ENCODE measurements around the gene ANXA2R.
"Not testable (repeated sequence)": the region's sequence is repeated elsewhere in the genome, so short reads cannot be mapped to it uniquely, and the experiment has no call there.

ANXA2R gene, protein sequence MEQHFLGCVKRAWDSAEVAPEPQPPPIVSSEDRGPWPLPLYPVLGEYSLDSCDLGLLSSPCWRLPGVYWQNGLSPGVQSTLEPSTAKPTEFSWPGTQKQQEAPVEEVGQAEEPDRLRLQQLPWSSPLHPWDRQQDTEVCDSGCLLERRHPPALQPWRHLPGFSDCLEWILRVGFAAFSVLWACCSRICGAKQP

DNA sequence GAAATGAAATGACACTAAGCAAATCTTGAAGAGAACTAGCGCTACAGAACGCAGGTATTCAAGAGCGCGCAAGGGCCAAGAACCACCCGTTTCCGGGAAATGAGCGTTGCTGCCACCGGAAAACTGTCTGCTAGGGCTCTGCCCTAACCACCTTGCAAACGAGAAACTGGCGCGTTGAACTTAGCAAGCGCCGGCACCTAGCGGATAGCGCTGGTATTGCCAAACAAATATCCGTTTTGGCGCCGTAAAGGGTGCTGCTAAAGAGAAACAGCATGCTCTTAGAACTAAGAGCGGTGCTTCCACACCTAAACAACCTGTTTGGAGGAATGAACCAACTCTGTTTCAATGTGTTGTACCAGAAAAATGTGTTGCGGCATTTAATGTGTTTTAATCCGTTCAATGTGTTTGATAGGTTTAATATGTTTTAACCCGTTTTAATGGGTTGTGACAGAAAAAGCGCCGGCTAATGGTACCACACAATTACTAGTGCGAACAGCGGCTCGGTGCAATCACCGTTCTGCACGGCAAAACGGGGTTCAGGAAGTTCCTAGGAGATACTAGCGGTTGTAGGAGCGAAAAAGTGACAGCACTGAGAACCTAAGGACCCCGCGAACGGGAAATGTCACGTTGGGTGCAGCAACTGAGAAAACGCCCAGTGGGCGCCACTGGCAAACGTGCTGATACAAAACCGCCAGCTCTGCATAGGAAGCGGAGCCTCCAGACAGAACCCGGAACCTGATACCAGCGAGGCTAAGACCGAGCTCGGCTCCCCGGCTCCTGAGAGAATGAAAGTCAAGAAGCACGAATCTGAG, at the start of gene ANXA2R:
Gene ANXA2R (minus strand): TSS at position 33 of the 812 bp plus-strand sequence. CDS start 273 bp downstream, outside the sequence.
- peak; percentile 70 for DNase-seq

- DNase-seq, result not testable (repeated sequence)
These were observed 46.2 kb upstream of the ANXA2R start for GRCh38 chr5:43086118-43086908.

GRCh38 chr5:43085453-43085852, 45.3 kb upstream of the ANXA2R start:
- DNase-seq, result no peak

GRCh38 chr5:43084468-43084867, 44.3 kb upstream of the ANXA2R start:
- DNase-seq, result not testable (repeated sequence)

- DNase-seq, result not testable (repeated sequence)
These were observed 41.2 kb upstream of the ANXA2R start for GRCh38 chr5:43081345-43081744.

- DNase-seq, result no peak
These were observed 38.8 kb upstream of the ANXA2R start for GRCh38 chr5:43078956-43079355.

DNA sequence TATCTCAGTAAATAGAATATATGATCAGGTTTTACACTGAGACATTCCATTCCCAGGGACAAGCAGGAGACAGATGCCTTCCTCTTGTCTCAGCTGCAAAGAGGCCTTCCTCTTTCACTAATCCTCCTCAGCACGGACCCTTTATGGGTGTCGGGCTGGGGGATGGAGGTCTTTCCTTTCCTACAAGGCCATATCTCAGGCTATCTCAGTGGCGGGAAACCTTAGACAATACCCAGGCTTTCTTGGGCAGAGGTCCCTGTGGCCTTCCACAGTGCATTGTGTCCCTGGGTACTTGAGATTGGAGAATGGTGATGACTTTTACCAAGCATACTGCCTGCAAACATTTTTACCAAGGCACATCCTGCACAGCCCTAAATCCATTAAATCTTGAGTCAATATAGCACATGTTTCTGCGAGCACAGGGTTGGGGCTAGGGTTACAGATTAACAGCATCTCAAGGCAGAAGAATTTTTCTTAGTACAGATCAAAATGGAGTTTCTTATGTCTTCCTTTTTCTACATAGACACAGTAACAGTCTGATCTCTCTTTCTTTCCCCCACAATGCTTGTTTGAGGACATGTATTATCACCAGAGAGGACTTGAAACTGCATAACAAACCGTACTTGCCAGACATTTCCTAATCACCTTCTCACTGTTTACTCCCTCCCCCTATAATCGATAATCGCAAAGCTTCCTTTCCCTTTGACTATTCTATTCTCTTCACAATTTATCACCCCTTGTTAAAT, 37.5 kb upstream of the ANXA2R start:
- not testable (repeated sequence) for DNase-seq

DNA sequence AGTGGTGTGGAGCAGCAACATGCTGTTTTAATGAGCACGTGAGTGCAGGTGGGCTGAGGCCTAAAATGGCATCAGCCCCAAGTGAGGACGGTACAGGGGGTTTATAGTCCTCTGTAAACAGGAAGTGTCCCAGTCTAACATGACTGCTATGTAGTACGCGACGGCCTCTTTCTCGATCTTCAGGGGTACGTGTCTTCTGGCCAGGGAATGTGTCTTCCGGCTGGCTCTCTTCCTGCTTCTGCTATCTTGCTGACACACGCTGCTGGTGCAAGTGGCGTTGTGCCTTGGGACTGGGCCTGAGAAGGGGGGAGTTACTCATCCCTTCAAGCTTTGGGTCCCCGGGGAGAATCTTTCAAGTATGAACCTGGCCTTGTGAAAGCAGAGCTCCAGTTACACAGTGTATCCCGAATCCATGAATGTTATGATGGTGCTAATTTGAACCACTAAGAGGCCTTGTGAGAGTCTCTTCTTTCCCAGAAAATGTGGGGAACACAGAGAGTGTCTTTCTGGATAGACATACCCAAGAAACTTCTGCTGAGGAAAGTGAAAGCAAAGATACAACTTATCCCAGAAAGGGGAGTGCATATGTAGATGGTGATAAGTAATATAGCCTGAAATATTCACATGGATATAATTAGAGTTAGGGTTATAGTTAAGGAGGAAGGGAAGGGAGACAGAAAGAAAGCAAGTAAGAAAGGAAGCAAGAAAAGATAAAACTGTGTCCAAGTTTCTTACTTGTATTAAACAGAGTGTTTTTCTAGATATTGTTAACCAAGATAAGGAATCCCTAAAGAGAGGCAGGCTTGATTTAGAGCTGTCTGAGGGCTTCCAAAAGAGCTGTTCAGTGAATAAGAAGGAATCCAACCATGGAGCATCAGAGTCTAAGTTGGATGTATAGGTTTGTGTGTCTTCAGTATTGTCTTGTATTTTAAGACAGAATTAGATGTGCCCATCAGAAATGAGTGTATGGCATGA, 35.5 kb upstream of the ANXA2R start:
- no peak for DNase-seq

DNA sequence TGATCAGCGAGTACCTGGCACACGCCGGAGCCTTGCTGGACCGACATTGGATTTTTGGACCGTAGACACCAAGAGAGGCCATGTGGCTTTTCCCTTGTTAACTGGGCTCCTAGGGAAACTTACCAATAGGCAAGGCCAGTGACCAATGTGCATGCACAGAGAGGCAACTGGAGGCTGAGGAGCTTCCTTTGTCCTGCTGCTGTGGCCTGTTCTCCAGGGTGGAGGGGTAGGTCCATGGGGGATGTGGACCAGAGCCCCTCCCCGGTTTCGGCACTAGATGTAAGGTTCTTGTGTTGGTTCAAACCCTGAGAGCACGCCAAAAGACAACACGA, 34.8 kb upstream of the ANXA2R start:
- no peak for DNase-seq

- DNase-seq, result no peak
These were observed 33.8 kb upstream of the ANXA2R start for GRCh38 chr5:43073597-43074546.

DNA sequence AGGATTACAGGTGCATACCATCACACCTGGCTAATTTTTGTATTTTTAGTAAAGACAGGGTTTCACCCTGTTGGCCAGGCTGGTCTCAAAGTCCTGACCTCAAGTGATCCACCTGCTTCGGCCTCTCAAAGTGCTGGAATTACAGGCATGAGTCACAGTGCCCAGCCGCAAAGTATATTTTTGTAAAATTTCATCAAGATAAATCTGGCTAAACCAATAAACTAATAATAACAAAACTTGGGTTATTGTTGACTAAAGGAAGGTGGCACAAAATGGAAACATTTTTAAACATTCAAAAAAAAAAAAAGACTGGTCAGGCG, 29.2 kb upstream of the ANXA2R start:
- not testable (repeated sequence) for DNase-seq

DNA sequence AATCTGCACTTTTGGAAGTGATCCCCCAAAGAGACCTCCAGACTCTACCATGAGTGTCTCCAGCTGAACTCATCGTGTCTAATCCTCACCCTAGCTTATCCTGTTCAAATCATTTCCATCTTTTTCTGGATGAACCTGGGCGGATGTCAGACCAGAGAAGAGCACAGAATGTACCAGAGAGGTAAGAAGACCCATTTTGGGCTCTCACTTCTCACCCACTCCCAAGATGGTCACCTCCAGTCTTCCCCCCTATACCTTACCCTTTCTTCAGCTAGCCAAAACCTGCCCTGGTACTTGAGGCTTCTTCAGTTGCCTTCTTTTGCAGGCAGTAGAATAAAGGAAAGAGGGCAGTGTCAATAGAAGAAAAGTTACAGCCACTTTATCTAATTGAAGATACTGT, 27.9 kb upstream of the ANXA2R start:
- no peak for DNase-seq

DNA sequence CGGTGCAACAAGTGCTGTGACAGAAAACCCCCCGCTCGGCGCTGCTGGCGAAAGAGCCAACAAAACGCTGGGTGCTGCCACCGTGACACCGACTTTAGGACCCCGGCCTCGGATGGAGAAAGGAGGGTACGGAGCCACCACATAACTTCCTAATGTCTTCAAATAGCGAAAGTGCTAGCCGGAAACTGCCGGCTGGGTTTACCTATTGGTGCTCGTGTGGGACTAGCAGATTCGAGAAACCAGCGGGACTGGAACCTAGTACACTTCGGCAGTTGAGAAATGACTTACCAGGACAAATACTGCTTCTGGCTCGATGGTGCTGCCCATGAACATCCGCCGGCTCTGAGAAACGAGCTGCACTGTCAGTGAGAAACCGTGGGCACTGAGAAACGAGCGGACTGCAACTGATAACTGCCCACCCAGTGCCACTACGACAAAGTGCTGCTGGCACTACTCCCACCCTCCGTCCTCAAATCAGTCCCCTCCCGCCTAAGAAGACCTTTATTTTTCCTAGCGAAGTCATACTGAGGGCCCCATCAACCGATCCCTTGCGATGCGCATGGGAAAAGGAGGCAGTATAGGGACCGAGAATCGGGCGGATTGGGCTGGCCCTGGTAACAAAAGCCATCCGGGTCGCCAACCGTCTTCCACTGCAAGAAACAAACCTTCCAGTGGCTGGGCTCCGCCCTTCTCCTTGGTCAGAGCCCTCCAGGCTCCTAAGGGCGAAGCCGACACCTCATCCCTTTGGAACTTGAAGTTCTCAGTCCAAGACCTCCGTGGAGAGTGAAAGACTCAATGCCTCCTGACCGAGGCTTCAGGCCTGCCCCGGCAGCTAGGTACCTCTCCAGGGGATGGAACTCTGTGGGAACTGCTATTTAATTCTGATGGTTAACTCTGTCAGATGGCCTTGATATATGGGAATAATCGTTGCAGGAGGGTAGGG, 27.0 kb upstream of the ANXA2R start:
- DNase-seq, result peak; percentile 50

DNA sequence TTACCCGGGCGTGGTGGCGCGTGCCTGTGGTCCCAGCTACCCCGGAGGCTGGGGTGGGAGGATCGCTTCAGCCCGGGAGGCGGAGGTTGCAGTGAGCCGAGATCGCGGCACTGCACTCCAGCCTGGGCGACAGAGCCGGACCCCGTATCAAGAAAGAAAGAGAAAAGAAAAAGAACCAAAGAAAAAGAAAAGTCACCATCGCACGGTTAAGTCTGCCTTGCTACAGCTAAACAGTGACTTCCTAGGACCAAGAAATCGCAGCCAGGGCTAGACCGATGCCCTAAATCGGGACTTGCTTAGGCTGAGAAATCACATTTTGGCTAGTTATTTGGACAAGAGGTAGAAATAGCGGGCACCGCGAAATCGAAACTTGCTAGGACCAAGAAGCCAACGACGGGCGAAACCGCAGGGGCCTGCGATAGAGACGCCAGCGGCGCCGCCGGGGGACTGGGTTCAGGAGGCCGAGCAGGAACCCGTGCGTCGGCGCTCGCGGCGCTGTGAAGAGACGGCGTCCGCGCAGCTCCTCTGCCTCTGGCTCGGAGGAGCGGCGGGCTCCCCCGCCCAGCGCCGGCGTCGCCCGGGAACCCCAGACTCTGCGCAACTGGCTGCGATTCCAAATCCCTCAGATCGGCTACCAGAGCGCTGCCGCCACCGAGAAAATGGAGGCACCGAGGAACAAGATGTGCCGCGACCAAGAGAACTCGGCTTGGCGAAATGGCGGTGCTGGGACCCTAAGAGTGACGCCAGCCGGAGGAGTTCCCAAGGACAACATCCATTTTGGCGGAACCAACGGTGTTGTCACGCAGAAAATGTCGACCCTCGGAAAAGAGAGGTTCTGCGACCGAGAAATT, 26.1 kb upstream of the ANXA2R start:
- DNase-seq, result peak; percentile 50

DNA sequence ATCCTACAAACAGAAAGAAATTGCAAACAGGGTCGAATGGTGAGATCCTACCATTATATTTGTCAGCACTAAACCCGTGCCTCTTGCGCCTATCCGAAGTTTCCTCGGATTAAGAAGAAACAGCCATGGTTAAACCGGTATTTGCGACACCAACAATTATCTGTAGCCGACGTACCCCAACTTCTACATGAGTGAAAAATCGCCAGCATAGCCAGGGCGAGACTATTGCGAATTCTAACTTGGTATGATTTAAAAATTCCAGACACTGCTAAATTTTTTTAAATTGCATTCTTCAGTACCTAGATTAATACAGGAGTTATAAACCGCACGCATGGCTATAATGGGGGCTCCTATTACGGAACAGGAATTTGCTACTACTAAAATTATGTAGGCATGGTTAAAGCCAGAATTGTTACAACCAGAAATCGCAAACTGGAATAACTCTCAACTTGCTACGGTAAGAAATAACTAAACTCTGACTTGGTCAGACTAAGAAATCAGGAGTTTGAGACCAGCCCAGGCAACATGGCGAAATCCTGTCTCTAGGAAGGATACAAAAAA, 25.3 kb upstream of the ANXA2R start:
- no peak for DNase-seq

GRCh38 chr5:43063721-43064171, 23.6 kb upstream of the ANXA2R start:
- DNase-seq, result peak; percentile 13

DNA sequence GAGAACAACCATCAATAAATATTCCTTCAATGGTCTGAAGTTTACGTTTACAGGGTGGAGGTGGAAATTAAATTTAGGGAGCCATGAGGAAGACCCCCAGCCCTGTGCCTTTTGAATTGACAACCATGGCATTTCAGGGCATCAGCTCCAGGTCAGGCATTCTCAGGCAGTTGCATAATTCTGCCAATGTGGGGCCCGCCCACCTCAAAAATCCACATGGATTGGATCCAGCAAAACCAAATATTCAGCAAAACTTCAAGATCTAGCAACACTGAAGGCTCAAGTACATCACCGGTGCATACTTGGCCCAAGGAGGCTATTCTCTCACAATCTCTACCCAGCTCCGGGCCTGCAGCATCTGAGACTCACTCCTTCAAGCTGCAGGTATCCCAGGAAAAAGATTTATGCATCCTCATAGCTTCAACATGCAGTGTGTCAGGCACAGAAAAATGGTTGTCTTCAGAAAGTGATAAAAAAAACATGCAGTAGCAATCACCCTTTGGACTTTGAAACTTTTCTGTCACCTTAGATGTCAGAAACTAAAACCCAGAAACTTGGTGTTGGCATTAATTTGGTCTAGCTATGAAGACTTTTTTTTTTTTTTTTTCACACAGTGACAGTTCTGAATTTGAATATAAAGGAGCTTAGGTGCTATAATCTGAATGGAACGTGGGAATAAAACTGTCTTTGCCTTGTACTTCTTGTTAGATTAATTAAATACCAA, 21.4 kb upstream of the ANXA2R start:
- DNase-seq, result no peak

All from GOT3 (cell line).